HEK293 (cell line): Measurements from ENCODE around the gene ITGB3.
A peak's percentile ranks its signal among the peaks of the same experiment; 100 is the strongest.

ENCODE experiments used
- GLIS1 ChIP-seq: fragments of 450-650 bp; formaldehyde crosslinking; IDR thresholded peaks from 2 replicates; pipeline ENCODE4 v1.5.1; 2016; ENCODE audit warnings: missing biosample characterization, missing genetic modification characterization
- INSM2 ChIP-seq: fragments of 450-650 bp; formaldehyde crosslinking; IDR thresholded peaks from 2 replicates; pipeline ENCODE4 v1.5.1; 2016; ENCODE audit warnings: missing biosample characterization, missing genetic modification characterization
- KLF17 ChIP-seq: fragments of 450-650 bp; formaldehyde crosslinking; IDR thresholded peaks from 2 replicates; pipeline ENCODE4 v1.5.1; 2016; ENCODE audit warnings: missing biosample characterization, missing genetic modification characterization
- KLF9 ChIP-seq: fragments of 450-650 bp; formaldehyde crosslinking; IDR thresholded peaks from 2 replicates; pipeline ENCODE4 v1.5.1; 2016; ENCODE audit warnings: missing biosample characterization, missing genetic modification characterization, low read depth
- MEIS1 ChIP-seq: sonication (generic); formaldehyde crosslinking; IDR thresholded peaks from 2 replicates; pipeline ENCODE4 v1.8.1; 2022; ENCODE audit warnings: missing genetic modification reagents, mild to moderate bottlenecking, borderline replicate concordance
- SALL2 ChIP-seq: fragments of 450-650 bp; formaldehyde crosslinking; IDR thresholded peaks from 2 replicates; pipeline ENCODE4 v1.5.0; 2017; ENCODE audit warnings: missing biosample characterization, mild to moderate bottlenecking, missing genetic modification characterization, borderline replicate concordance
- YY1 ChIP-seq: fragments of 450-650 bp; formaldehyde crosslinking; IDR thresholded peaks from 2 replicates; pipeline ENCODE4 v1.5.1; 2018; ENCODE audit warnings: missing biosample characterization, missing genetic modification characterization
- ZBTB1 ChIP-seq: fragments of 450-650 bp; formaldehyde crosslinking; IDR thresholded peaks from 2 replicates; pipeline ENCODE4 v1.5.1; 2016; ENCODE audit warnings: missing biosample characterization, missing genetic modification characterization
- ZBTB17 ChIP-seq: fragments of 450-650 bp; formaldehyde crosslinking; IDR thresholded peaks from 2 replicates; pipeline ENCODE4 v1.5.1; 2016; ENCODE audit warnings: missing biosample characterization, missing genetic modification characterization
- ZBTB21 ChIP-seq: fragments of 450-650 bp; formaldehyde crosslinking; IDR thresholded peaks from 2 replicates; pipeline ENCODE4 v1.5.1; 2017; ENCODE audit warnings: missing biosample characterization, missing genetic modification characterization
- ZBTB48 ChIP-seq: fragments of 450-650 bp; formaldehyde crosslinking; IDR thresholded peaks from 2 replicates; pipeline ENCODE4 v1.5.1; 2016; ENCODE audit warnings: missing biosample characterization, missing genetic modification characterization
- ZIC2 ChIP-seq: fragments of 450-650 bp; formaldehyde crosslinking; IDR thresholded peaks from 2 replicates; pipeline ENCODE4 v1.5.1; 2016; ENCODE audit warnings: missing biosample characterization, missing genetic modification characterization
- ZNF174 ChIP-seq: fragments of 450-650 bp; formaldehyde crosslinking; IDR thresholded peaks from 2 replicates; pipeline ENCODE4 v1.5.0; 2017; ENCODE audit warnings: missing biosample characterization, mild to moderate bottlenecking, missing genetic modification characterization
- ZNF274 ChIP-seq, 2 experiments: fragments of 200-500 bp in 1 of 2; fragments of 450-650 bp in 1 of 2; sonication (Bioruptor generic) in 1 of 2; formaldehyde crosslinking in 1 of 2; IDR thresholded peaks; 2 replicates each; pipeline versions ENCODE4 v1.5.1 to v1.6.1; 2014 to 2016; ENCODE audit warnings: borderline replicate concordance in 1 of 2, inconsistent platforms in 1 of 2, low read length in 1 of 2, missing biosample characterization in 1 of 2, missing genetic modification characterization in 1 of 2
- ZNF280D ChIP-seq: fragments of 450-650 bp; formaldehyde crosslinking; IDR thresholded peaks from 2 replicates; pipeline ENCODE4 v1.5.1; 2016; ENCODE audit warnings: missing biosample characterization, missing genetic modification characterization
- ZNF311 ChIP-seq: fragments of 450-650 bp; formaldehyde crosslinking; IDR thresholded peaks from 2 replicates; pipeline ENCODE4 v1.5.1; 2017; ENCODE audit warnings: missing biosample characterization, missing genetic modification characterization, borderline replicate concordance
- ZNF324 ChIP-seq: fragments of 450-650 bp; formaldehyde crosslinking; IDR thresholded peaks from 2 replicates; pipeline ENCODE4 v1.5.1; 2016; ENCODE audit warnings: missing biosample characterization, missing genetic modification characterization
- ZNF341 ChIP-seq: fragments of 450-650 bp; formaldehyde crosslinking; IDR thresholded peaks from 2 replicates; pipeline ENCODE4; 2016; ENCODE audit warnings: low read depth, missing biosample characterization, missing genetic modification characterization
- ZNF362 ChIP-seq: fragments of 450-650 bp; formaldehyde crosslinking; IDR thresholded peaks from 2 replicates; pipeline ENCODE4 v1.5.1; 2016; ENCODE audit warnings: missing biosample characterization, missing genetic modification characterization
- ZNF37A ChIP-seq: fragments of 450-650 bp; IDR thresholded peaks from 2 replicates; pipeline ENCODE4 v1.5.1; 2018; ENCODE audit warnings: missing biosample characterization, missing genetic modification characterization
- ZNF394 ChIP-seq: fragments of 450-650 bp; formaldehyde crosslinking; IDR thresholded peaks from 2 replicates; pipeline ENCODE4 v1.5.1; 2016; ENCODE audit warnings: missing biosample characterization, missing genetic modification characterization, mild to moderate bottlenecking, moderate library complexity, borderline replicate concordance
- ZNF398 ChIP-seq: fragments of 450-650 bp; formaldehyde crosslinking; IDR thresholded peaks from 2 replicates; pipeline ENCODE4 v1.5.1; 2017; ENCODE audit warnings: missing biosample characterization, missing genetic modification characterization
- ZNF416 ChIP-seq: fragments of 450-650 bp; formaldehyde crosslinking; IDR thresholded peaks from 2 replicates; pipeline ENCODE4 v1.5.1; 2016; ENCODE audit warnings: missing biosample characterization, missing genetic modification characterization
- ZNF521 ChIP-seq: fragments of 450-650 bp; formaldehyde crosslinking; IDR thresholded peaks from 2 replicates; pipeline ENCODE4 v1.5.1; 2017; ENCODE audit warnings: missing biosample characterization, mild to moderate bottlenecking, missing genetic modification characterization
- ZNF548 ChIP-seq: fragments of 450-650 bp; formaldehyde crosslinking; IDR thresholded peaks from 2 replicates; pipeline ENCODE4 v1.5.1; 2016; ENCODE audit warnings: missing biosample characterization, missing genetic modification characterization
- ZNF549 ChIP-seq: fragments of 450-650 bp; IDR thresholded peaks from 2 replicates; pipeline ENCODE4 v1.5.1; 2018; ENCODE audit warnings: missing biosample characterization, missing genetic modification characterization, mild to moderate bottlenecking, inconsistent platforms, moderate library complexity
- ZNF626 ChIP-seq: fragments of 450-650 bp; sonication (Bioruptor Pico); formaldehyde crosslinking; IDR thresholded peaks from 2 replicates; pipeline ENCODE4 v1.5.1; 2018; ENCODE audit warnings: missing biosample characterization, missing genetic modification characterization, inconsistent platforms
- ZNF629 ChIP-seq: fragments of 450-650 bp; formaldehyde crosslinking; IDR thresholded peaks from 2 replicates; pipeline ENCODE4 v1.5.1; 2017; ENCODE audit warnings: missing biosample characterization, missing genetic modification characterization
- ZNF660 ChIP-seq: fragments of 450-650 bp; IDR thresholded peaks from 2 replicates; pipeline ENCODE4 v1.5.1; 2018; ENCODE audit warnings: missing biosample characterization, mild to moderate bottlenecking, missing genetic modification characterization
- ZNF664 ChIP-seq: fragments of 450-650 bp; formaldehyde crosslinking; IDR thresholded peaks from 2 replicates; pipeline ENCODE4 v1.5.1; 2016; ENCODE audit warnings: missing biosample characterization, missing genetic modification characterization
- ZNF670 ChIP-seq: fragments of 450-650 bp; formaldehyde crosslinking; IDR thresholded peaks from 2 replicates; pipeline ENCODE4 v1.5.1; 2016; ENCODE audit warnings: missing biosample characterization, missing genetic modification characterization, low read depth
- ZXDB ChIP-seq: fragments of 450-650 bp; formaldehyde crosslinking; IDR thresholded peaks from 2 replicates; pipeline ENCODE4 v1.5.1; 2016; ENCODE audit warnings: missing biosample characterization, missing genetic modification characterization

Gene ITGB3

GRCh38 chr17:47253541-47254402 is at the start of gene ITGB3 (continued):
- no peak; the same call in 1 of the 2 replicates for TF ChIP-seq ZBTB17 (tag by site-specific recombination)
- TF ChIP-seq MEIS1 (CRISPR knock-in tag): no peak
- TF ChIP-seq ZIC2 (tag by site-specific recombination): peak; percentile 59
- TF ChIP-seq ZNF416 (tag by site-specific recombination): no peak
- peak; percentile 79; the same call in 1 of the 2 replicates for TF ChIP-seq ZNF660 (tag by site-specific recombination)
- no peak for TF ChIP-seq INSM2 (tag by site-specific recombination)
- no peak for TF ChIP-seq ZNF521 (tag by site-specific recombination)
- no peak for TF ChIP-seq YY1 (tag by site-specific recombination)
- no peak for TF ChIP-seq ZNF548
- TF ChIP-seq GLIS1 (tag by site-specific recombination): peak; percentile 78
- TF ChIP-seq ZNF549: no peak
- TF ChIP-seq ZNF398 (tag by site-specific recombination): peak; percentile 73
- peak; percentile 38; the same call in 1 of the 2 replicates for TF ChIP-seq ZBTB48
- TF ChIP-seq ZNF280D (tag by site-specific recombination): no peak
- no peak for TF ChIP-seq SALL2 (tag by site-specific recombination)
- TF ChIP-seq ZNF37A (tag by site-specific recombination): no peak
- no peak for TF ChIP-seq ZNF664 (tag by site-specific recombination)
- TF ChIP-seq ZNF174 (tag by site-specific recombination): no peak
- no peak for TF ChIP-seq ZNF629 (tag by site-specific recombination)
- peak; percentile 81 for TF ChIP-seq ZNF394 (tag by site-specific recombination)
- no peak for TF ChIP-seq ZNF670 (tag by site-specific recombination)
- peak; percentile 64 for TF ChIP-seq KLF17 (tag by site-specific recombination)
- no peak for TF ChIP-seq ZXDB (tag by site-specific recombination)
- TF ChIP-seq ZNF274 (IDR thresholded peaks at IDR 0.05; ENCODE audit: low read length): no peak
- no peak for TF ChIP-seq ZNF274 (tag by site-specific recombination; IDR thresholded peaks at IDR 0.05; ENCODE audit: borderline replicate concordance)
- TF ChIP-seq ZNF626 (tag by site-specific recombination): no peak
- TF ChIP-seq ZNF341 (tag by site-specific recombination): peak; percentile 49; the same call in 1 of the 2 replicates
- no peak for TF ChIP-seq ZNF324
- TF ChIP-seq ZNF311 (tag by site-specific recombination): no peak
- TF ChIP-seq KLF9 (tag by site-specific recombination): no peak
- no peak for TF ChIP-seq ZBTB1 (tag by site-specific recombination)
- no peak for TF ChIP-seq ZNF362 (tag by site-specific recombination)
- TF ChIP-seq ZBTB21 (tag by site-specific recombination): no peak
